IMR-90 (cell line): ENCODE measurements around the gene OSBPL8. TPM values are rescaled to one million over a fixed set of nuclear protein-coding genes. Genes with fewer than 3 reads are reported as not detected.
A peak's percentile ranks its signal among the peaks of the same experiment; 100 is the strongest.

Source experiments
- ATAC-seq: fragments of 200-7000 bp; cut with Tn5 transposase; 2 replicates; pipeline ENCODE4 v1.9.1; 2020; ENCODE audit warnings: low read depth, mild to moderate bottlenecking, moderate library complexity
- BruUV-seq: library from RNA; stranded (reverse); fragments of 400-500 nt; replicated peaks from 2 replicates; lab custom pipeline; 2021; lab: Mats Ljungman, UMichigan
- CTCF ChIA-PET: fragments of 300-600 bp; formaldehyde crosslinking; extraction: SDS; loops from one replicate; lab custom pipeline; 2021; ENCODE audit warnings: antibody characterized with exemption; lab: Yijun Ruan, JAX
- POLR2A ChIA-PET: fragments of 300-600 bp; sonication (Branson Sonifier 250); formaldehyde crosslinking; loops from one replicate; lab custom pipeline; 2022; ENCODE audit warnings: antibody characterized with exemption; ENCODE audit not compliant: unreplicated experiment; lab: Charles Lee
- DNase-seq: peaks from one replicate; pipeline ENCODE4 v3.0.0; 2013
- H2AFZ ChIP-seq: replicated peaks from 2 replicates; pipeline ENCODE3; 2013; ENCODE audit warnings: low read length, mild to moderate bottlenecking; ENCODE audit not compliant: poor library complexity
- H2AK5ac ChIP-seq: 2 replicates; pipeline ENCODE4 v1.6.1; 2013; ENCODE audit warnings: low read depth, low read length, inconsistent platforms
- H2AK9ac ChIP-seq: replicated peaks from 2 replicates; pipeline ENCODE3; 2013; ENCODE audit warnings: mild to moderate bottlenecking, low read depth, low read length, moderate library complexity; ENCODE audit not compliant: poor library complexity
- H2BK120ac ChIP-seq: 2 replicates; pipeline ENCODE4 v1.6.1; 2013; ENCODE audit warnings: low read depth, low read length, inconsistent platforms
- H2BK15ac ChIP-seq: 3 replicates; pipeline ENCODE4 v1.6.1; 2013; ENCODE audit warnings: low read depth, low read length, inconsistent platforms
- H2BK20ac ChIP-seq: 2 replicates; pipeline ENCODE4 v1.6.1; 2013; ENCODE audit warnings: low read depth, mild to moderate bottlenecking, inconsistent platforms, low read length, moderate library complexity
- H2BK5ac ChIP-seq: 2 replicates; pipeline ENCODE4 v1.6.1; 2013; ENCODE audit warnings: mild to moderate bottlenecking, low read depth, low read length, inconsistent platforms; ENCODE audit not compliant: poor library complexity, severe bottlenecking
- H3K14ac ChIP-seq: replicated peaks from 2 replicates; pipeline ENCODE4 v1.6.1; 2013; ENCODE audit warnings: low read depth, low read length, inconsistent platforms
- H3K18ac ChIP-seq: 2 replicates; pipeline ENCODE4 v1.6.1; 2013; ENCODE audit warnings: low read depth, low read length, control low read depth
- H3K23ac ChIP-seq: 2 replicates; pipeline ENCODE4 v1.6.1; 2013; ENCODE audit warnings: low read depth, low read length, inconsistent platforms
- H3K27ac ChIP-seq: 2 replicates; pipeline ENCODE4 v1.5.1; 2013; ENCODE audit warnings: mild to moderate bottlenecking, control low read depth, low read length; ENCODE audit not compliant: insufficient read depth
- H3K27me3 ChIP-seq: 2 replicates; pipeline ENCODE4 v1.6.1; 2013; ENCODE audit warnings: low read length; ENCODE audit not compliant: control insufficient read depth, insufficient read depth
- H3K36me3 ChIP-seq: 2 replicates; pipeline ENCODE4 v1.6.1; 2013; ENCODE audit warnings: low read length, mixed read lengths; ENCODE audit not compliant: control insufficient read depth, insufficient read depth
- H3K4ac ChIP-seq: 2 replicates; pipeline ENCODE4 v1.6.1; 2013; ENCODE audit warnings: low read depth, low read length, inconsistent platforms
- H3K4me1 ChIP-seq: 2 replicates; pipeline ENCODE4 v1.6.1; 2013; ENCODE audit warnings: low read length, mixed read lengths; ENCODE audit not compliant: control insufficient read depth, insufficient read depth
- H3K4me2 ChIP-seq: 2 replicates; pipeline ENCODE4 v1.6.1; 2013; ENCODE audit warnings: low read depth, mild to moderate bottlenecking, control low read depth, low read length, moderate library complexity
- H3K4me3 ChIP-seq: 2 replicates; pipeline ENCODE4 v1.5.1; 2013; ENCODE audit warnings: low read depth, mild to moderate bottlenecking, control low read depth, low read length, moderate library complexity; ENCODE audit not compliant: insufficient read depth
- H3K56ac ChIP-seq: 2 replicates; pipeline ENCODE4 v1.6.1; 2013; ENCODE audit warnings: low read length, inconsistent platforms; ENCODE audit not compliant: insufficient read depth; ENCODE audit errors: extremely low read depth
- H3K79me1 ChIP-seq, 2 experiments: 2 replicates each; pipeline ENCODE4 v1.6.1; 2013; ENCODE audit warnings: low read length in 2 of 2, inconsistent platforms in 1 of 2, low read depth in 1 of 2
- H3K9ac ChIP-seq: 2 replicates; pipeline ENCODE4 v1.6.1; 2013; ENCODE audit warnings: low read depth, low read length, control low read depth
- H3K9me1 ChIP-seq: 2 replicates; pipeline ENCODE4 v1.6.1; 2013; ENCODE audit warnings: low read length, inconsistent platforms; ENCODE audit not compliant: insufficient read depth
- H3K9me3 ChIP-seq: 2 replicates; pipeline ENCODE4 v1.6.1; 2013; ENCODE audit warnings: low read length; ENCODE audit not compliant: control insufficient read depth, insufficient read depth
- H4K20me1 ChIP-seq: 2 replicates; pipeline ENCODE4 v1.6.1; 2013; ENCODE audit warnings: low read length, inconsistent platforms; ENCODE audit not compliant: insufficient read depth
- H4K5ac ChIP-seq: 2 replicates; pipeline ENCODE4 v1.6.1; 2013; ENCODE audit warnings: mild to moderate bottlenecking, low read depth, low read length, control low read depth
- H4K8ac ChIP-seq, 2 experiments: 2 replicates each; pipeline ENCODE4 v1.6.1; 2013; ENCODE audit warnings: low read depth in 2 of 2, low read length in 2 of 2, control low read depth in 1 of 2, inconsistent platforms in 1 of 2
- H4K91ac ChIP-seq: 2 replicates; pipeline ENCODE4 v1.6.1; 2013; ENCODE audit warnings: low read depth, low read length, inconsistent platforms; ENCODE audit not compliant: insufficient read depth
- BHLHE40 ChIP-seq: fragments of 150-350 bp; IDR thresholded peaks from 2 replicates; pipeline ENCODE4 v1.6.1; 2016; ENCODE audit warnings: mild to moderate bottlenecking, low read depth, low read length
- CEBPB ChIP-seq: IDR thresholded peaks from 2 replicates; pipeline ENCODE4 v1.6.1; 2012; ENCODE audit warnings: low read depth, low read length, improper control_type of control experiment
- CHD1 ChIP-seq: IDR thresholded peaks from 2 replicates; pipeline ENCODE4 v1.6.1; 2012; ENCODE audit warnings: low read depth, low read length, improper control_type of control experiment
- CTCF ChIP-seq: conservative IDR thresholded peaks from 2 replicates; pipeline ENCODE4 v1.5.1; 2012; ENCODE audit warnings: mild to moderate bottlenecking, low read depth, low read length, improper control_type of control experiment
- ELK1 ChIP-seq: fragments of 150-350 bp; IDR thresholded peaks from 2 replicates; pipeline ENCODE4 v1.6.1; 2016; ENCODE audit warnings: low read depth, mild to moderate bottlenecking, low read length, moderate library complexity, borderline replicate concordance
- FOS ChIP-seq: fragments of 150-350 bp; IDR thresholded peaks from 2 replicates; pipeline ENCODE4 v1.6.1; 2016; ENCODE audit warnings: low read depth, low read length
- MAFK ChIP-seq: IDR thresholded peaks from 2 replicates; pipeline ENCODE4 v1.6.1; 2012; ENCODE audit warnings: low read depth, low read length, improper control_type of control experiment
- MAZ ChIP-seq: IDR thresholded peaks from 2 replicates; pipeline ENCODE4 v1.6.1; 2012; ENCODE audit warnings: low read depth, mild to moderate bottlenecking, low read length, improper control_type of control experiment, moderate library complexity, borderline replicate concordance
- MXI1 ChIP-seq: IDR thresholded peaks from 2 replicates; pipeline ENCODE4 v1.6.1; 2012; ENCODE audit warnings: low read depth, mild to moderate bottlenecking, low read length, moderate library complexity, borderline replicate concordance
- NFE2L2 ChIP-seq: fragments of 150-350 bp; IDR thresholded peaks from 2 replicates; pipeline ENCODE4 v1.6.1; 2016; ENCODE audit warnings: low read depth, mild to moderate bottlenecking, low read length
- POLR2A ChIP-seq: IDR thresholded peaks from 2 replicates; pipeline ENCODE4 v1.6.1; 2012; ENCODE audit warnings: mild to moderate bottlenecking, low read depth, low read length
- RAD21 ChIP-seq: IDR thresholded peaks from 2 replicates; pipeline ENCODE4 v1.6.1; 2012; ENCODE audit warnings: low read length, improper control_type of control experiment
- RCOR1 ChIP-seq: IDR thresholded peaks from 2 replicates; pipeline ENCODE4 v1.6.1; 2012; ENCODE audit warnings: mild to moderate bottlenecking, low read length, improper control_type of control experiment; ENCODE audit not compliant: insufficient replicate concordance
- RFX5 ChIP-seq: IDR thresholded peaks from 2 replicates; pipeline ENCODE4 v1.8.0; 2012; ENCODE audit warnings: low read depth, mild to moderate bottlenecking, low read length, moderate library complexity
- SMC3 ChIP-seq: fragments of 150-350 bp; IDR thresholded peaks from 2 replicates; pipeline ENCODE4 v1.6.1; 2016; ENCODE audit warnings: low read depth, mild to moderate bottlenecking, antibody characterized with exemption, low read length, moderate library complexity
- USF2 ChIP-seq: fragments of 150-350 bp; IDR thresholded peaks from 2 replicates; pipeline ENCODE4 v1.6.1; 2017; ENCODE audit warnings: mild to moderate bottlenecking, antibody characterized with exemption, low read length, low read depth
- WGBS, 2 experiments: methylation state at CpG; one replicate each; pipeline versions ENCODE4 v1.1.5 to v1.1.7; 2013; ENCODE audit warnings: missing lambda C conversion rate in 2 of 2; ENCODE audit not compliant: insufficient read length in 1 of 2; ENCODE audit errors: extremely low coverage in 2 of 2; 5-methylcytosine and 5-hydroxymethylcytosine counted together
- dilution Hi-C: fragments of 300-500 bp; cut with HindIII; formaldehyde crosslinking; loops from one replicate; pipeline ENCODE4 v1.14.3; 2018; ENCODE audit warnings: low sequenced_read_pairs; ENCODE audit not compliant: unreplicated experiment
- in situ Hi-C: fragments of 300-500 bp; cut with MboI; formaldehyde crosslinking; loops from 3 replicates; pipeline ENCODE4 v1.14.3; 2019; ENCODE audit warnings: low sequenced_read_pairs, inconsistent platforms, mixed read lengths
- intact Hi-C: fragments of 100-400 bp; cut with micrococcal nuclease; formaldehyde crosslinking; loops from 2 replicates; pipeline ENCODE4 v1.10.0; 2022
- polyA plus RNA-seq, 3 experiments: library from polyadenylated mRNA; depleted of rRNA; stranded (reverse); fragments of >200 nt; gene quantifications; 2 replicates each; pipeline ENCODE4 v1.2.3, GENCODE V29; 2012; ENCODE audit warnings: low replicate concordance in 1 of 3
- total RNA-seq: library from RNA; depleted of rRNA; stranded (reverse); fragments of >200 nt; gene quantifications from 2 replicates; pipeline ENCODE4 v1.2.3, GENCODE V29; 2012

The OSBPL8 gene
- total and polyA plus RNA-seq, 2 of the 4 experiments (the other 2 are of a cell fraction), result 17.8 to 24.2 TPM

GRCh38 chr12:76329606-76330005, 230.0 kb downstream of the OSBPL8 start:
- intact Hi-C loops (loop anchor here (5.0 kb wide), 1 partner anchor 52 kb away; no protein-coding TSS in a partner anchor), dilution Hi-C loops (no loop called here), in situ Hi-C loops (no loop called here)
- no peak overlapping the region for H3K18ac ChIP-seq
- peak overlapping the region; percentile 82 for H2BK120ac ChIP-seq
- no peak for TF ChIP-seq USF2
- no peak for TF ChIP-seq NFE2L2
- TF ChIP-seq SMC3, result no peak
- no peak for TF ChIP-seq CEBPB
- TF ChIP-seq RCOR1, result no peak
- TF ChIP-seq MXI1, result no peak
- TF ChIP-seq RAD21, result no peak
- TF ChIP-seq MAFK, result no peak
- no peak for TF ChIP-seq FOS
- TF ChIP-seq CTCF, result no peak
- no peak for TF ChIP-seq POLR2A
- TF ChIP-seq BHLHE40, result no peak
- no peak for TF ChIP-seq RFX5
- TF ChIP-seq MAZ, result no peak
- TF ChIP-seq CHD1, result no peak
- TF ChIP-seq ELK1, result no peak
- no peak overlapping the region for H3K4me3 ChIP-seq
- peak overlapping the region; percentile 19; the same call in 1 of the 2 replicates for H3K56ac ChIP-seq
- no peak overlapping the region for H2AK5ac ChIP-seq
- 0 out of 2 replicates have a peak overlapping the region, but pooled peaks have one; percentile 17 for H3K14ac ChIP-seq
- ATAC-seq (no peak), DNase-seq (no peak)
- H3K4me2 ChIP-seq, result no peak overlapping the region
- H4K8ac ChIP-seq, result peak overlapping the region; percentile 11 to 27; a peak in 2 of 4 replicates
- no peaks in the 10 kb centered on the region for H3K27me3 ChIP-seq
- H2BK20ac ChIP-seq, result peak overlapping the region; percentile 11
- H3K27ac ChIP-seq, result no peak overlapping the region
- H2BK15ac ChIP-seq, result peak overlapping the region; percentile 9; the same call in 1 of the 3 replicates
- H3K36me3 ChIP-seq, result no peaks in the 10 kb centered on the region
- H3K4ac ChIP-seq, result peak overlapping the region; percentile 39; the same call in 1 of the 2 replicates
- no CpG with 5 or more reads among the region's 5 CpGs for WGBS, 2 experiments
- no peak overlapping the region for H3K9ac ChIP-seq
- H3K23ac ChIP-seq, result no peak overlapping the region; the same call in 1 of the 2 replicates
- no peak overlapping the region for H2AFZ ChIP-seq
- H3K9me3 ChIP-seq, result peaks cover 2% of the 10 kb centered on the region; the same call in 1 of the 2 replicates
- ChIA-PET POLR2A (no interaction called here), CTCF (interaction anchor here (1.0 to 1.2 kb wide), 2 partner anchors 8 to 12 kb away, joined by 3 to 4 read pairs; no protein-coding TSS in a partner anchor)
- H4K20me1 ChIP-seq, result no peaks in the 10 kb centered on the region
- H2AK9ac ChIP-seq, result no peak overlapping the region
- no peaks in the 10 kb centered on the region for H3K4me1 ChIP-seq
- peak overlapping the region; percentile 25 for H2BK5ac ChIP-seq
- H3K79me1 ChIP-seq, result no peaks in the 10 kb centered on the region
- H4K5ac ChIP-seq, result no peak overlapping the region
- BruUV-seq, result no TSS peak
- no peaks in the 10 kb centered on the region for H3K9me1 ChIP-seq
- peak overlapping the region; percentile 20; the same call in 1 of the 2 replicates for H4K91ac ChIP-seq
